HG02642 (cell line): Measurements from ENCODE around the gene KCNJ9.

Source experiments
- ATAC-seq: cut with Tn5 transposase; IDR thresholded peaks from one replicate; pipeline ENCODE4 v1.9.1; 2021; ENCODE audit warnings: mild to moderate bottlenecking; ENCODE audit not compliant: unreplicated experiment, poor library complexity

KCNJ9 gene

DNA sequence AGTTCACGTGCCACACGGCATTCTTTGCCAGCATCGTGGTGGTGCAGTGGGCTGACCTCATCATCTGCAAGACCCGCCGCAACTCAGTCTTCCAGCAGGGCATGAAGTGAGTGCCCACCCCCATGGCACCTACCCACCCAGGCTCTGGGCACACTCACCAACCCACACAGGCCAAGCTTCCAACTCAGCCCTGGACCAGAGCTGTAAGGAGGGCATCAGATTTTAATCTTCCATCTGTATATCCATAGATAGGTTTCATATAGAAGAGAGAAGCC is 55.5 kb downstream of the KCNJ9 start:
- no peak for ATAC-seq

DNA sequence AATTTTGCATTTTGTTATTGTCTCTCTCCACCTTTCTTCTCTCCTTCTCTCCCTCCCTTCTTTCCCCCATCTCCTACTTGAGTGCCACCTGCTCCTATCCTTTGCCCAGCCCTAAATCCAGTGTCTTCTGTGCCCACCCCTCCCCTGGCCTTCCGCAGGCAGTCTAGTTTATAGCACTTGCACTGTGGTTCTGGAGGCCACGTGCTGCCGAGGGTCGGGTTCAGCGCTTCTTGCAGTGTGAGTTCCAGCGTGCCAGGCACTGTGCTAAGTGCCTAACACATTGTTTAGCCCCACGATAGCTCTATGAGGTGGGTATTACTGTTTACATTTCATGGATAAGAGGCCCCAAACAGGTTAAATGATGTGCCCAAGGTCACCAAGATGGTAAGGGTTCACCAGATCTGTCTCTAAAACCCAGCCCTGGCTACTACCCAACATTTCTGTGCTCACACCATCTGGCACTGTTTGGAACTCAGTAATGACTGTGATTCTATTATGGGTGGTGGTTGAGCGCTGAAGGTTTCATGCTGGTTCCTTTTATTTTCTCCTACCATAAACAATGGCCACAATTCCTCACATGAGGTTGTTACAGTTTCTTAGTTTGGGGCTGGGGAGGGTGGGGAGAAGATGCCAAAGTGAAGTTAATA is 56.0 kb downstream of the KCNJ9 start:
- ATAC-seq: no peak

DNA sequence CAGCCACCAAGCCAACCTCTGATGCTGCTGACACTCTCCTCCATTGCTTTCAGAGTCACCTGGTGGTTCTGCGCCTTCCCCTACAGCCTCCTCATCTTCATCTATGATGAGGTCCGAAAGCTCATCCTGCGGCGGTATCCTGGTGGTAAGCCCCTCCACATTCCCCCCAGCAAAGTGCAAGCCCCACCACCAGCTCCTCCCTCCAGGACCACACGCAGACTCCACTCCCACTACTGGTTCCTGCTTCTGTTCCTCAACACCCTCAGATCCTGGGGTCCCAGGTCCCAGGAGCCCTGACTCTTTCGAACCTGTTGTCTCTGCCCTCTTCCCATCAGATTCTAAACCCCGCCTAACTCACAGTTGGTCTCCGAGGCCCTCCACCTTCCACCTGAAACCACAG is 58.5 kb downstream of the KCNJ9 start:
- no peak for ATAC-seq
